ENCODE data around the gene ELN. TPM values are rescaled to one million over a fixed set of nuclear protein-coding genes. Genes with fewer than 3 reads are reported as not detected.
A peak's percentile ranks its signal among the peaks of the same experiment; 100 is the strongest.

ELN gene
- total RNA-seq, 1 donor from 2014 or later: 15,554 TPM

GRCh38 chr7:74028321-74028838 is 407 bp downstream of the ELN start:
- peak overlapping the region; percentile 90 for H3K27ac Mint-ChIP-seq (ENCODE audit: unreplicated experiment)
- peaks cover 80% of the 10 kb centered on the region for H3K4me1 Mint-ChIP-seq (ENCODE audit: low read depth)
- peak overlapping the region; percentile 84 for H3K4me3 Mint-ChIP-seq (ENCODE audit: unreplicated experiment)
- no peaks in the 10 kb centered on the region for H3K27me3 Mint-ChIP-seq (ENCODE audit: low read depth)
- TF ChIP-seq CTCF (IDR thresholded peaks at IDR 0.05): no peak
- DNase-seq (ENCODE audit: low spot score): no peak
- peaks cover 35% of the 10 kb centered on the region for H3K36me3 Mint-ChIP-seq (ENCODE audit: low read depth)
- H3K9me3 Mint-ChIP-seq (ENCODE audit: low read depth): no peaks in the 10 kb centered on the region

- Mint-ChIP-seq H3K4me3 (ENCODE audit: unreplicated experiment) (peak overlapping the region; percentile 84), H3K27me3 (ENCODE audit: low read depth) (no peaks in the 10 kb centered on the region), H3K9me3 (ENCODE audit: low read depth) (no peaks in the 10 kb centered on the region), H3K36me3 (ENCODE audit: low read depth) (peaks cover 38% of the 10 kb centered on the region), H3K27ac (ENCODE audit: unreplicated experiment) (peak overlapping the region; percentile 85), H3K4me1 (ENCODE audit: low read depth) (peaks cover 76% of the 10 kb centered on the region)
- DNase-seq (ENCODE audit: low spot score): no peak
- no peak for TF ChIP-seq CTCF (IDR thresholded peaks at IDR 0.05)
These were observed 1.3 kb downstream of the ELN start for GRCh38 chr7:74029089-74029785.

GRCh38 chr7:74029991-74030415 is 2.0 kb downstream of the ELN start:
- no peaks in the 10 kb centered on the region for H3K9me3 Mint-ChIP-seq (ENCODE audit: low read depth)
- peak overlapping the region; percentile 84 for H3K4me3 Mint-ChIP-seq (ENCODE audit: unreplicated experiment)
- no peaks in the 10 kb centered on the region for H3K27me3 Mint-ChIP-seq (ENCODE audit: low read depth)
- peaks cover 43% of the 10 kb centered on the region for H3K36me3 Mint-ChIP-seq (ENCODE audit: low read depth)
- H3K4me1 Mint-ChIP-seq (ENCODE audit: low read depth): peaks cover 76% of the 10 kb centered on the region
- DNase-seq (ENCODE audit: low spot score): no peak
- H3K27ac Mint-ChIP-seq (ENCODE audit: unreplicated experiment): peak overlapping the region; percentile 85
- TF ChIP-seq CTCF (IDR thresholded peaks at IDR 0.05): no peak

GRCh38 chr7:74030861-74031260 is 2.9 kb downstream of the ELN start:
- H3K9me3 Mint-ChIP-seq (ENCODE audit: low read depth): no peaks in the 10 kb centered on the region
- no peaks in the 10 kb centered on the region for H3K27me3 Mint-ChIP-seq (ENCODE audit: low read depth)
- H3K4me1 Mint-ChIP-seq (ENCODE audit: low read depth): peaks cover 75% of the 10 kb centered on the region
- peaks cover 50% of the 10 kb centered on the region for H3K36me3 Mint-ChIP-seq (ENCODE audit: low read depth)
- peak overlapping the region; percentile 84 for H3K4me3 Mint-ChIP-seq (ENCODE audit: unreplicated experiment)
- peak overlapping the region; percentile 91 for H3K27ac Mint-ChIP-seq (ENCODE audit: unreplicated experiment)
- no peak for TF ChIP-seq CTCF (IDR thresholded peaks at IDR 0.05)
- DNase-seq (ENCODE audit: low spot score): no peak

- TF ChIP-seq CTCF (IDR thresholded peaks at IDR 0.05): no peak
- Mint-ChIP-seq H3K4me3 (ENCODE audit: unreplicated experiment) (peak overlapping the region; percentile 84), H3K27me3 (ENCODE audit: low read depth) (no peaks in the 10 kb centered on the region), H3K27ac (ENCODE audit: unreplicated experiment) (peak overlapping the region; percentile 91), H3K36me3 (ENCODE audit: low read depth) (peaks cover 51% of the 10 kb centered on the region), H3K4me1 (ENCODE audit: low read depth) (peaks cover 70% of the 10 kb centered on the region), H3K9me3 (ENCODE audit: low read depth) (no peaks in the 10 kb centered on the region)
- DNase-seq (ENCODE audit: low spot score): no peak
These were observed 3.6 kb downstream of the ELN start for GRCh38 chr7:74031403-74032190.

Data from chondrocyte (in vitro differentiated cells).